ENCODE data around the gene MAGI2. TPM values are rescaled to one million over a fixed set of nuclear protein-coding genes. Genes with fewer than 3 reads are reported as not detected.

MAGI2 gene
- total and polyA plus RNA-seq, 2 donors from 2014 or later = 4.4 to 9.0 TPM

GRCh38 chr7:78777829-78778228 is 675.6 kb downstream of the MAGI2 start:
- no peak for TF ChIP-seq CTCF (IDR thresholded peaks at IDR 0.05; ENCODE audit: borderline replicate concordance, extremely low read depth, insufficient read depth)
- no peak overlapping the region for H3K9ac ChIP-seq (ENCODE audit: low read length in 3 of 3)
- no peaks in the 10 kb centered on the region for H3K27me3 ChIP-seq (ENCODE audit: control insufficient read depth, insufficient read depth, low read length)
- DNase-seq (no peak), FAIRE-seq (no peak)
- H3K36me3 ChIP-seq (ENCODE audit: control insufficient read depth in 2 of 3, insufficient read depth in 3 of 3, low read length in 3 of 3) = no peaks in the 10 kb centered on the region
- no peaks in the 10 kb centered on the region for H3K4me1 ChIP-seq (ENCODE audit: control insufficient read depth in 2 of 3, insufficient read depth in 2 of 3, low read depth in 1 of 3, low read length in 3 of 3)
- H3K4me3 ChIP-seq (ENCODE audit: low read length in 3 of 3) = no peak overlapping the region
- H3K27ac ChIP-seq (ENCODE audit: low read depth in 2 of 2, low read length in 2 of 2) = no peak overlapping the region
- no peaks in the 10 kb centered on the region for H3K9me3 ChIP-seq (ENCODE audit: control insufficient read depth in 2 of 3, insufficient read depth in 1 of 3, low read length in 3 of 3)
- intact Hi-C loops (cut with DNase I) = no loop called here

- Histone ChIP-seq H3K36me3 (ENCODE audit: control insufficient read depth in 2 of 3, insufficient read depth in 3 of 3, low read length in 3 of 3) (no peaks in the 10 kb centered on the region), H3K9me3 (ENCODE audit: control insufficient read depth in 2 of 3, insufficient read depth in 1 of 3, low read length in 3 of 3) (no peaks in the 10 kb centered on the region), H3K27ac (ENCODE audit: low read depth in 2 of 2, low read length in 2 of 2) (no peak overlapping the region), H3K9ac (ENCODE audit: low read length in 3 of 3) (peak overlapping the region in 2 of 3 donors; percentile 23 to 26), H3K4me1 (ENCODE audit: control insufficient read depth in 2 of 3, insufficient read depth in 2 of 3, low read depth in 1 of 3, low read length in 3 of 3) (peaks cover 0 to 2% (median 0%) of the 10 kb centered on the region in 3 donors), H3K27me3 (ENCODE audit: control insufficient read depth, insufficient read depth, low read length) (no peaks in the 10 kb centered on the region), H3K4me3 (ENCODE audit: low read length in 3 of 3) (peak overlapping the region; percentile 35 to 60 (median 57))
- DNase-seq (peak in 4 of 5 donors; percentile 24 to 46 (median 38)), FAIRE-seq (no peak)
- TF ChIP-seq CTCF (IDR thresholded peaks at IDR 0.05; ENCODE audit: borderline replicate concordance, extremely low read depth, insufficient read depth) = no peak
- intact Hi-C loops (cut with DNase I) = no loop called here
Observed at GRCh38 chr7:78770422-78771410, 682.8 kb downstream of the MAGI2 start.

GRCh38 chr7:78769481-78770101 is 683.9 kb downstream of the MAGI2 start:
- TF ChIP-seq CTCF (IDR thresholded peaks at IDR 0.05; ENCODE audit: borderline replicate concordance, extremely low read depth, insufficient read depth) = no peak
- FAIRE-seq (no peak), DNase-seq (peak in 2 of 5 donors; percentile 10 to 32)
- Histone ChIP-seq H3K27ac (ENCODE audit: low read depth in 2 of 2, low read length in 2 of 2) (no peak overlapping the region), H3K36me3 (ENCODE audit: control insufficient read depth in 2 of 3, insufficient read depth in 3 of 3, low read length in 3 of 3) (no peaks in the 10 kb centered on the region), H3K27me3 (ENCODE audit: control insufficient read depth, insufficient read depth, low read length) (no peaks in the 10 kb centered on the region), H3K9ac (ENCODE audit: low read length in 3 of 3) (peak overlapping the region in 2 of 3 donors; percentile 3 to 7), H3K9me3 (ENCODE audit: control insufficient read depth in 2 of 3, insufficient read depth in 1 of 3, low read length in 3 of 3) (no peaks in the 10 kb centered on the region), H3K4me1 (ENCODE audit: control insufficient read depth in 2 of 3, insufficient read depth in 2 of 3, low read depth in 1 of 3, low read length in 3 of 3) (peaks cover 0 to 2% (median 0%) of the 10 kb centered on the region in 3 donors), H3K4me3 (ENCODE audit: low read length in 3 of 3) (peak overlapping the region; percentile 47 to 60 (median 49))
- intact Hi-C loops (cut with DNase I) = no loop called here
